H9 (cell line): ENCODE measurements around the gene L3MBTL4. TPM values are rescaled to one million over a fixed set of nuclear protein-coding genes. Genes with fewer than 3 reads are reported as not detected.
A peak's percentile ranks its signal among the peaks of the same experiment; 100 is the strongest.

ENCODE experiments used
- DNase-seq: peaks from one replicate; pipeline ENCODE4 v3.0.0-alpha.2; 2017
- H2AFZ ChIP-seq: one replicate; pipeline ENCODE4 v1.6.1; 2013; ENCODE audit warnings: mild to moderate bottlenecking, low read length, control low read depth, moderate library complexity
- H2AK5ac ChIP-seq: 2 replicates; pipeline ENCODE4 v1.6.1; 2013; ENCODE audit warnings: low read length, control low read depth, mixed read lengths; ENCODE audit not compliant: insufficient read length
- H2BK120ac ChIP-seq: one replicate; pipeline ENCODE4 v1.6.1; 2013; ENCODE audit warnings: low read depth, mild to moderate bottlenecking, low read length, control low read depth, inconsistent platforms; ENCODE audit not compliant: poor library complexity, severe bottlenecking
- H2BK12ac ChIP-seq: 2 replicates; pipeline ENCODE4 v1.6.1; 2013; ENCODE audit warnings: low read length, control low read depth, mixed read lengths, low read depth; ENCODE audit not compliant: insufficient read length
- H2BK15ac ChIP-seq: 2 replicates; pipeline ENCODE4 v1.6.1; 2013; ENCODE audit warnings: low read depth, low read length, control low read depth
- H2BK20ac ChIP-seq: one replicate; pipeline ENCODE4 v1.6.1; 2013; ENCODE audit warnings: low read depth, mild to moderate bottlenecking, low read length, control low read depth, inconsistent platforms; ENCODE audit not compliant: poor library complexity, severe bottlenecking
- H2BK5ac ChIP-seq: 2 replicates; pipeline ENCODE4 v1.6.1; 2013; ENCODE audit warnings: low read length, control low read depth, mixed read lengths; ENCODE audit not compliant: insufficient read length
- H3K14ac ChIP-seq: 2 replicates; pipeline ENCODE4 v1.6.1; 2013; ENCODE audit warnings: low read length, control low read depth; ENCODE audit not compliant: insufficient read depth
- H3K18ac ChIP-seq: 2 replicates; pipeline ENCODE4 v1.6.1; 2013; ENCODE audit warnings: low read depth, mild to moderate bottlenecking, mixed read lengths, low read length, control low read depth; ENCODE audit not compliant: insufficient read length
- H3K23ac ChIP-seq: 2 replicates; pipeline ENCODE4 v1.6.1; 2013; ENCODE audit warnings: low read length, control low read depth, mixed read lengths, low read depth; ENCODE audit not compliant: insufficient read length
- H3K23me2 ChIP-seq: 2 replicates; pipeline ENCODE4 v1.6.1; 2013; ENCODE audit warnings: low read depth, mild to moderate bottlenecking, mixed read lengths, low read length, control low read depth; ENCODE audit not compliant: insufficient read length, poor library complexity, severe bottlenecking
- H3K27ac ChIP-seq: 2 replicates; pipeline ENCODE4 v1.5.1; 2013; ENCODE audit warnings: low read length, control low read depth, mixed read lengths, low read depth; ENCODE audit not compliant: insufficient read length
- H3K27me3 ChIP-seq: 2 replicates; pipeline ENCODE4 v1.6.1; 2013; ENCODE audit warnings: low read length, control low read depth, inconsistent platforms; ENCODE audit not compliant: insufficient read depth
- H3K4ac ChIP-seq: 2 replicates; pipeline ENCODE4 v1.6.1; 2013; ENCODE audit warnings: low read depth, mild to moderate bottlenecking, control low read depth, inconsistent platforms, low read length, moderate library complexity
- H3K4me1 ChIP-seq: 2 replicates; pipeline ENCODE4 v1.6.1; 2013; ENCODE audit warnings: low read length, control low read depth, inconsistent platforms; ENCODE audit not compliant: insufficient read depth
- H3K4me2 ChIP-seq: 2 replicates; pipeline ENCODE4 v1.6.1; 2013; ENCODE audit warnings: low read length, control low read depth, mixed read lengths; ENCODE audit not compliant: insufficient read length, insufficient read depth
- H3K56ac ChIP-seq: 2 replicates; pipeline ENCODE4 v1.6.1; 2013; ENCODE audit warnings: low read depth, mild to moderate bottlenecking, mixed read lengths, low read length, control low read depth; ENCODE audit not compliant: insufficient read length
- H3K79me1 ChIP-seq: 2 replicates; pipeline ENCODE4 v1.6.1; 2013; ENCODE audit warnings: low read depth, mild to moderate bottlenecking, moderate library complexity, low read length, control low read depth, inconsistent platforms; ENCODE audit not compliant: insufficient read depth, poor library complexity, severe bottlenecking
- H3K79me2 ChIP-seq: 2 replicates; pipeline ENCODE4 v1.6.1; 2013; ENCODE audit warnings: low read length, control low read depth, inconsistent platforms; ENCODE audit not compliant: insufficient read depth
- H3K9ac ChIP-seq: 2 replicates; pipeline ENCODE4 v1.6.1; 2013; ENCODE audit warnings: low read length, control low read depth, mixed read lengths; ENCODE audit not compliant: insufficient read length; ENCODE audit errors: extremely low read depth
- H3K9me3 ChIP-seq: one replicate; pipeline ENCODE4 v1.6.1; 2013; ENCODE audit warnings: low read depth, low read length, inconsistent platforms; ENCODE audit not compliant: control insufficient read depth
- H3T11ph ChIP-seq: one replicate; pipeline ENCODE4 v1.6.1; 2013; ENCODE audit warnings: mild to moderate bottlenecking, low read length, control low read depth, inconsistent platforms
- H4K20me1 ChIP-seq: one replicate; pipeline ENCODE4 v1.6.1; 2013; ENCODE audit not compliant: control insufficient read depth, insufficient read length, insufficient read depth
- H4K5ac ChIP-seq: 2 replicates; pipeline ENCODE4 v1.6.1; 2013; ENCODE audit warnings: low read depth, mild to moderate bottlenecking, mixed read lengths, low read length, control low read depth; ENCODE audit not compliant: insufficient read length
- H4K8ac ChIP-seq: replicated peaks from 2 replicates; pipeline ENCODE4 v1.6.1; 2013; ENCODE audit warnings: low read length, control low read depth, mixed read lengths, low read depth; ENCODE audit not compliant: insufficient read length
- H4K91ac ChIP-seq: 2 replicates; pipeline ENCODE4 v1.6.1; 2013; ENCODE audit warnings: low read depth, mild to moderate bottlenecking, moderate library complexity, mixed read lengths, low read length, control low read depth; ENCODE audit not compliant: insufficient read length
- H3K27ac Mint-ChIP-seq, 3 experiments: 2 replicates in 2 of 3; 3 replicates in 1 of 3; pipeline ENCODE4 v1.8.0; 2020 to 2021; ENCODE audit warnings: mixed read lengths in 3 of 3, mild to moderate bottlenecking in 1 of 3, moderate library complexity in 1 of 3
- H3K27me3 Mint-ChIP-seq: 2 replicates; pipeline ENCODE4 v1.8.0; 2021; ENCODE audit warnings: low read depth, mild to moderate bottlenecking, moderate library complexity, mixed read lengths
- H3K36me3 Mint-ChIP-seq, 3 experiments: 2 replicates in 2 of 3; 3 replicates in 1 of 3; pipeline ENCODE4 v1.8.0; 2020 to 2021; ENCODE audit warnings: low read depth in 3 of 3, mixed read lengths in 3 of 3; ENCODE audit not compliant: insufficient read depth in 1 of 3
- H3K4me1 Mint-ChIP-seq, 2 experiments: 2 replicates each; pipeline ENCODE4 v1.8.0; 2020; ENCODE audit warnings: mixed read lengths in 2 of 2
- H3K4me3 Mint-ChIP-seq, 2 experiments: 2 replicates in 1 of 2; 3 replicates in 1 of 2; pipeline ENCODE4 v1.8.0; 2020 to 2021; ENCODE audit warnings: mild to moderate bottlenecking in 2 of 2, mixed read lengths in 2 of 2, moderate library complexity in 1 of 2
- H3K9me3 Mint-ChIP-seq, 2 experiments: 2 replicates in 1 of 2; 3 replicates in 1 of 2; pipeline ENCODE4 v1.8.0; 2020; ENCODE audit warnings: mild to moderate bottlenecking in 2 of 2, mixed read lengths in 2 of 2, moderate library complexity in 1 of 2
- WGBS: extraction: QIAGEN DNeasy Blood & Tissue Kit; methylation state at CpG from one replicate; pipeline ENCODE4 v1.1.7; 2013; ENCODE audit warnings: missing lambda C conversion rate, low lambda C conversion rate, mixed read lengths; ENCODE audit not compliant: insufficient read length; ENCODE audit errors: extremely low coverage; 5-methylcytosine and 5-hydroxymethylcytosine counted together
- total RNA-seq: library from RNA; stranded (reverse); gene quantifications from 2 replicates; pipeline ENCODE4 v1.2.1, GENCODE V29; 2021
- TF ChIP-seq, protein P1 (sequence below): fragments of 200-600 bp; sonication (generic); conservative IDR thresholded peaks from 3 replicates; pipeline ENCODE4 v1.8.0; 2021; ENCODE audit warnings: antibody characterized with exemption, mild to moderate bottlenecking

L3MBTL4 gene
- total RNA-seq, 1 experiment from 2014 or later, result 1.9 TPM

- H3K4me3 Mint-ChIP-seq, result 0 out of 5 replicates have a peak overlapping the region, but pooled peaks of 1 of the 2 experiments have one; percentile 10
- Histone ChIP-seq H3K18ac (no peak overlapping the region), H3K27me3 (no peaks in the 10 kb centered on the region), H3K23ac (no peak overlapping the region), H3K9me3 (no peaks in the 10 kb centered on the region), H3K4me1 (peaks cover 12% of the 10 kb centered on the region; the same call in 1 of the 2 replicates), H3K79me1 (no peaks in the 10 kb centered on the region), H2BK20ac (no peak overlapping the region), H4K91ac (no peak overlapping the region), H3K14ac (no peak overlapping the region), H3K4me2 (no peak overlapping the region), H3K56ac (no peak overlapping the region), H2AK5ac (no peak overlapping the region), H4K20me1 (no peaks in the 10 kb centered on the region), H2BK15ac (no peak overlapping the region), H2BK5ac (no peak overlapping the region), H3K27ac (no peak overlapping the region), H4K8ac (no peak overlapping the region), H4K5ac (no peak overlapping the region), H2AFZ (no peak overlapping the region), H3T11ph (no peak overlapping the region), H2BK120ac (no peak overlapping the region), H2BK12ac (no peak overlapping the region), H3K4ac (no peak overlapping the region), H3K23me2 (no peaks in the 10 kb centered on the region), H3K79me2 (no peaks in the 10 kb centered on the region), H3K9ac (no peak overlapping the region)
- no CpG with 5 or more reads among the region's 4 CpGs for WGBS
- H3K9me3 Mint-ChIP-seq, result no peaks in the 10 kb centered on the region
- H3K4me1 Mint-ChIP-seq, result peaks cover 32 to 42% of the 10 kb centered on the region in 2 experiments
- no peak overlapping the region; a peak in 1 of 7 replicates for H3K27ac Mint-ChIP-seq
- H3K27me3 Mint-ChIP-seq, result no peaks in the 10 kb centered on the region
- no peaks in the 10 kb centered on the region for H3K36me3 Mint-ChIP-seq
- peak; percentile 52 for DNase-seq
- TF ChIP-seq, protein P1, sequence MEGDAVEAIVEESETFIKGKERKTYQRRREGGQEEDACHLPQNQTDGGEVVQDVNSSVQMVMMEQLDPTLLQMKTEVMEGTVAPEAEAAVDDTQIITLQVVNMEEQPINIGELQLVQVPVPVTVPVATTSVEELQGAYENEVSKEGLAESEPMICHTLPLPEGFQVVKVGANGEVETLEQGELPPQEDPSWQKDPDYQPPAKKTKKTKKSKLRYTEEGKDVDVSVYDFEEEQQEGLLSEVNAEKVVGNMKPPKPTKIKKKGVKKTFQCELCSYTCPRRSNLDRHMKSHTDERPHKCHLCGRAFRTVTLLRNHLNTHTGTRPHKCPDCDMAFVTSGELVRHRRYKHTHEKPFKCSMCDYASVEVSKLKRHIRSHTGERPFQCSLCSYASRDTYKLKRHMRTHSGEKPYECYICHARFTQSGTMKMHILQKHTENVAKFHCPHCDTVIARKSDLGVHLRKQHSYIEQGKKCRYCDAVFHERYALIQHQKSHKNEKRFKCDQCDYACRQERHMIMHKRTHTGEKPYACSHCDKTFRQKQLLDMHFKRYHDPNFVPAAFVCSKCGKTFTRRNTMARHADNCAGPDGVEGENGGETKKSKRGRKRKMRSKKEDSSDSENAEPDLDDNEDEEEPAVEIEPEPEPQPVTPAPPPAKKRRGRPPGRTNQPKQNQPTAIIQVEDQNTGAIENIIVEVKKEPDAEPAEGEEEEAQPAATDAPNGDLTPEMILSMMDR, result no peak
Observed at GRCh38 chr18:6366776-6367175, 47.9 kb downstream of the L3MBTL4 start.
